Fibroblast of skin of right quadriceps (primary cell): ENCODE measurements around the gene CTSZ.
A peak's percentile ranks its signal among the peaks of the same experiment; 100 is the strongest.
"Not testable (repeated sequence)": the region's sequence is repeated elsewhere in the genome, so short reads cannot be mapped to it uniquely, and the experiment has no call there.

ENCODE experiments used
- DNase-seq: peaks from one replicate; pipeline ENCODE4 v3.0.0-alpha.2; 2013

CTSZ gene

GRCh38 chr20:58978351-58979190 lies 28.5 kb downstream of the CTSZ start:
- no peak for DNase-seq

GRCh38 chr20:58976061-58976730 lies 30.9 kb downstream of the CTSZ start:
- DNase-seq = peak; percentile 5

- DNase-seq = no peak
These were observed 31.7 kb downstream of the CTSZ start for GRCh38 chr20:58975353-58975752.

GRCh38 chr20:58973866-58974265 lies 33.2 kb downstream of the CTSZ start:
- no peak for DNase-seq

- DNase-seq = no peak
These were observed 33.9 kb downstream of the CTSZ start for GRCh38 chr20:58973179-58973578.

- DNase-seq = no peak
These were observed 35.6 kb downstream of the CTSZ start for GRCh38 chr20:58971429-58971828.

- DNase-seq = no peak
These were observed 36.9 kb downstream of the CTSZ start for GRCh38 chr20:58970146-58970545.

- DNase-seq = no peak
These were observed 37.6 kb downstream of the CTSZ start for GRCh38 chr20:58969439-58969838.

- DNase-seq = no peak
These were observed 39.2 kb downstream of the CTSZ start for GRCh38 chr20:58967652-58968429.

GRCh38 chr20:58965270-58966064 lies 41.6 kb downstream of the CTSZ start:
- no peak for DNase-seq

- not testable (repeated sequence) for DNase-seq
These were observed 43.1 kb downstream of the CTSZ start for GRCh38 chr20:58963922-58964321.

- DNase-seq = no peak
These were observed 43.9 kb downstream of the CTSZ start for GRCh38 chr20:58963060-58963584.

GRCh38 chr20:58959652-58960051 lies 47.4 kb downstream of the CTSZ start:
- DNase-seq = no peak

- no peak for DNase-seq
These were observed 51.0 kb downstream of the CTSZ start for GRCh38 chr20:58956078-58956477.

GRCh38 chr20:58953050-58953449 lies 54.0 kb downstream of the CTSZ start:
- no peak for DNase-seq

GRCh38 chr20:58950603-58951002 lies 56.5 kb downstream of the CTSZ start:
- DNase-seq = no peak

- not testable (repeated sequence) for DNase-seq
These were observed 59.2 kb downstream of the CTSZ start for GRCh38 chr20:58947797-58948388.

GRCh38 chr20:58945965-58946631 lies 61.0 kb downstream of the CTSZ start:
- no peak for DNase-seq
